Psoas muscle (tissue), 8 donors: ENCODE data around the gene MCTP2. TPM values are rescaled to one million over a fixed set of nuclear protein-coding genes. Genes with fewer than 3 reads are reported as not detected.

Experiments used
- ATAC-seq, 4 donors: fragments of 200-7000 bp; cut with Tn5 transposase; one replicate each; pipeline ENCODE4 v1.9.1; 2020; ENCODE audit warnings: moderate library complexity in 3 of 4, mild to moderate bottlenecking in 2 of 4
- DNase-seq, 2 donors: peaks; one replicate each; pipeline ENCODE4 v3.0.0-alpha.2; 2020
- H3K27ac ChIP-seq: fragments of 200-600 bp; one replicate; pipeline ENCODE4 v1.8.0; 2022
- H3K27me3 ChIP-seq, 3 donors: fragments of 200-600 bp in 1 of 3; one replicate each; pipeline versions ENCODE4 v1.6.1 to v1.8.0; 2013 to 2022; ENCODE audit warnings: low read length in 2 of 3, mild to moderate bottlenecking in 2 of 3, moderate library complexity in 1 of 3; ENCODE audit not compliant: insufficient read depth in 3 of 3
- H3K36me3 ChIP-seq, 2 donors: fragments of 200-600 bp in 1 of 2; one replicate each; pipeline versions ENCODE4 v1.6.1 to v1.8.0; 2013 to 2022; ENCODE audit warnings: low read depth in 1 of 2, mild to moderate bottlenecking in 1 of 2, moderate library complexity in 1 of 2; ENCODE audit not compliant: insufficient read depth in 1 of 2
- H3K4me1 ChIP-seq: fragments of 200-600 bp; one replicate; pipeline ENCODE4 v1.8.0; 2022
- H3K4me3 ChIP-seq: fragments of 200-600 bp; one replicate; pipeline ENCODE4 v1.8.0; 2022; ENCODE audit warnings: mild to moderate bottlenecking
- H3K9me3 ChIP-seq: fragments of 200-600 bp; one replicate; pipeline ENCODE4 v1.8.0; 2022
- CTCF ChIP-seq: fragments of 200-600 bp; IDR thresholded peaks from one replicate; pipeline ENCODE4 v1.8.0; 2022; ENCODE audit warnings: antibody characterized with exemption
- WGBS, 3 donors: extraction: QIAGEN DNeasy Blood & Tissue Kit; methylation state at CpG; one replicate each; pipeline versions ENCODE4 v1.1.6 to v1.1.7; 2013; 5-methylcytosine and 5-hydroxymethylcytosine counted together
- intact Hi-C, 2 donors: fragments of 100-400 bp; cut with DNase I; formaldehyde crosslinking; loops; one replicate each; pipeline versions ENCODE4 v1.11.0 to v1.14.2; 2022
- polyA plus RNA-seq, 3 donors: library from polyadenylated mRNA; stranded (reverse); fragments of 200-250 nt; gene quantifications; one replicate each; pipeline ENCODE4 v1.2.3, GENCODE V29; 2013
- total RNA-seq, 4 donors: library from RNA; stranded (reverse); fragmentation: NEBNext Ultra II Directional in 2 of 4; extraction: Animal tissue kit (Norgen Biotek cat#: 25700) in 2 of 4; gene quantifications; one replicate each; pipeline versions ENCODE4 v1.2.1 to v1.2.4, GENCODE V29; 2021 to 2023
- donor health status: healthy with polysubstance abuse.
- donor health status: DM: no; HTN: no; CAD: no; lungs with moderate emphysema.
- donor health status: Bipolar disorder and iron deficiency.
- donor health status: healthy.
- donor health status: DM: yes; HTN: yes; CAD: no.
- donor health status: DM: no; HTN: no; CAD: no.
- donor health status: DM: no; HTN: no; CAD: no.
- donor health status: DM: yes; HTN: yes; CAD: no.

MCTP2 gene
- total and polyA plus RNA-seq, 7 donors = 0.01 to 1.1 (median 0.33) TPM; not detected in 1

GRCh38 chr15:94277485-94277884, 46.1 kb downstream of the MCTP2 start:
- Histone ChIP-seq H3K9me3 (no peaks in the 10 kb centered on the region), H3K36me3 (no peaks in the 10 kb centered on the region), H3K27me3 (no peaks in the 10 kb centered on the region), H3K27ac (no peak overlapping the region), H3K4me1 (no peaks in the 10 kb centered on the region), H3K4me3 (no peak overlapping the region)
- intact Hi-C loops = no loop called here
- ATAC-seq (no peak), DNase-seq (no peak)
- TF ChIP-seq CTCF = no peak
- WGBS, 3 donors = 58 to 69% (median 61%) methylated on average over 1 of the region's 1 CpG

- intact Hi-C loops = no loop called here
- peaks cover 0 to 2% (median 0%) of the 10 kb centered on the region in 3 donors for H3K27me3 ChIP-seq
- ATAC-seq (no peak), DNase-seq (no peak)
- H3K4me1 ChIP-seq = no peaks in the 10 kb centered on the region
- H3K9me3 ChIP-seq = no peaks in the 10 kb centered on the region
- H3K27ac ChIP-seq = no peak overlapping the region
- no peaks in the 10 kb centered on the region for H3K36me3 ChIP-seq
- no peak for TF ChIP-seq CTCF
- no peak overlapping the region for H3K4me3 ChIP-seq
- 73 to 82% (median 81%) methylated on average over 2 of the region's 2 CpGs for WGBS, 3 donors
Observed at GRCh38 chr15:94279736-94280135, 48.4 kb downstream of the MCTP2 start.

- DNase-seq (no peak), ATAC-seq (no peak)
- Histone ChIP-seq H3K27ac (no peak overlapping the region), H3K27me3 (peaks cover 0 to 2% (median 0%) of the 10 kb centered on the region in 3 donors), H3K4me1 (no peaks in the 10 kb centered on the region), H3K4me3 (no peak overlapping the region), H3K36me3 (no peaks in the 10 kb centered on the region), H3K9me3 (no peaks in the 10 kb centered on the region)
- intact Hi-C loops = no loop called here
- TF ChIP-seq CTCF = no peak
- 72 to 84% (median 75%) methylated on average over 3 of the region's 3 CpGs for WGBS, 3 donors
Observed at GRCh38 chr15:94280301-94280700, 48.9 kb downstream of the MCTP2 start.

- no peak for DNase-seq
- WGBS, 3 donors = 51 to 54% (median 54%) methylated on average over 7 of the region's 7 CpGs
- no peaks in the 10 kb centered on the region for H3K9me3 ChIP-seq
- intact Hi-C loops = no loop called here
- peaks cover 0 to 2% (median 0%) of the 10 kb centered on the region in 3 donors for H3K27me3 ChIP-seq
- H3K27ac ChIP-seq = no peak overlapping the region
- H3K4me3 ChIP-seq = no peak overlapping the region
- ATAC-seq = no peak
- no peaks in the 10 kb centered on the region for H3K36me3 ChIP-seq
- no peaks in the 10 kb centered on the region for H3K4me1 ChIP-seq
- no peak for TF ChIP-seq CTCF
Observed at GRCh38 chr15:94282269-94283250, 51.2 kb downstream of the MCTP2 start.
